NCI-H128 (cell line): ENCODE results near the gene ST8SIA3.
"Not testable (repeated sequence)": the region's sequence is repeated elsewhere in the genome, so short reads cannot be mapped to it uniquely, and the experiment has no call there.

Source experiments
- DNase-seq: peaks from one replicate; lab custom pipeline; 2025; ENCODE audit not compliant: unreplicated experiment; lab: John Stamatoyannopoulos, UW

The ST8SIA3 gene

DNA sequence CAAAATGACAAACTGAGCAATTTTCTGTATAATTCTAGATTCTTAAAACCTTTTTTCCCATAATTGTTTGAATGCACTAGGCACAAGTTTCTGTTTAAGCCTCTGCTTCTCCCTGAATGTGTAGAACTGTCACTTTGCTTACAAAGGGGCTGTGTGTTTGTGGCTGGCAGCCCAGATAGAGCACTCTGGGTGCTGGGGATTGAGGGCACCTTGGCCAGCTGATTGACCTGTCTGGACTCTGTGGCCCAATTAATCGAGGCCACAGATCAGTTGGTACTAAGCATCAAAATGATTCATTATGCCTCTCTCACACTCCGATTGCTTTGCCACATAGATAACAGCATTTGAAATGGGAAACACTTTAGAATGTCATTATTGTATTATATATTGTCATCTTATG, 12.1 kb downstream of the ST8SIA3 start:
- no peak for DNase-seq

DNA sequence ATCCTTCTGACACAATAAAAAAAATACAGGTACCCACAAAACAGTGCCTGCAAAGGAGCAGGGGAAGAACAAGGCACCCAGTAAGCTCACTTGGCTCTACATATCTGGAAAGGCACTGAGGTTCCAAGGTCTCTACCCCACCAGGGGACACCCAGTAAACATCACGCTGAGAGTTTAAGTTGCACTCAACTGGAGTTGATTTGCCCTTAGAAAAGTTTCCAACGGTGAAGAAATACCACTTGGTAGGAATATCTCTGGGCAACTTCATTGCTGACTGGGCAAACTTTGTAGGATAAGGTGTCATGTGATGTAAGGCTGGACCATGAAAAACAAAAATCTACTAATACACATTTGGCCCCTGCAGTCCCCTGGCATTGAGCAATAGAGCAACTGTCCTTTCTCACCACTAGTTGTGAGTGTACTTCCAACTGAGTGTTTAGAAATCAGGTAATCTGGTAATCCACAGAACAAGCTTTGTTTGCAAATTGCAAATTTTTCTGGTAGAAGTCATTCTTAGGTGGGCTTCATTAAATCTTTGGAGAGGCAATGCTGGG, 14.2 kb downstream of the ST8SIA3 start:
- no peak for DNase-seq

DNA sequence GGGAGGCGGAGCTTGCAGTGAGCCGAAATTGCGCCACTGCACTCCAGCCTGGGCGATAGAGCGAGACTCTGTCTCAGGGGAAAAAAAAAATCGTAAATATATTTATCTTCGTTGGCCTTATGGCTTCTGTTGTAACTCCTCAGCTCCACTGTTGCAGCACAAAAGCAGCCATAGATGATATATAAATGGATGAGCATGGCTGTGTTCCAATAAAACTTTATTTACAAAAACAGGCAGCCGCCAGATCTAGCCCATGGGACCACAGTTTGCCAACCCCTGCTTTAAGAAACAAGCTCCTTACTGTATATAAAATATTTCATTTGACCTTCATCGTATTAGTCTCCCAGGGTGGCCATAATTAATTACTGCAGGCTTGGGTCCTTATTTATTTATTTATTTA, 20.1 kb downstream of the ST8SIA3 start:
- no peak for DNase-seq

DNA sequence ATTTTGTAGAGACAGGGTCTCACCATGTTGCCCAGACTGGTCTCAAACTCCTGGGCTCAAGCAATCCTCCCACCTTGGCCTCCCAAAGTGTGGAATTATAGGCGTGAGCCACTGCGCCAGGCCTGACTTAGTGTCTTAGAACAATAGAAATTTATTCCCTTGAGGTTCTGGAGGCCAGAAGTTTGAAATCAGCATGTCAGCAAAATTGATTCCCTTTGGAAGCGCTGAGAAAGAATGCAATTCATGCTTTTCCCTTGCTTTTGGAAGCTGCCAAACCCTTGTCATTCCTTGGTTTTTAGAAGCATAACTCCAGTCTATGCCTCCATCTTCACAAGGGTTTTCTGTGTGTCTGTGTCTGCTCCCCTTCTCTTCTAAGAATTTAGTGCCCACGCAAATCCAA, 20.7 kb downstream of the ST8SIA3 start:
- DNase-seq, result no peak

DNA sequence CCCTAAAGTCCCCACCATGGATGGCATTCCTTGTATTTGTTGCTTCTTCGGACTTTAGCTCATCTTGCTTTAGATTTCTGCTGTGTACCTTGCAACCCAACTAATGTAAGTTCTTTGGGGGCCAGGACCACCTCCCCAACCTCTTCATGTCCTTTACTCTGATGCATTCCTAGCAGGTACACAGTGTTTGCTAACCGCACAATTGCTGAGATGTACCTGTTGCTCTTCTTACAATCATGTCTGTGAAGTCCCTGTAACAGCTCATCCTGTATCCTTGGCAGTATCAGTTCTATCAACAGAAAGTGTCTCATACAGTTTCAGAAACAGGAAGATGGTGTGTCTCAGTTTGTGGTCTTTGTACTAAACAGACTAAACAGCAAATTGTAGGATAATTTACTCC, 24.1 kb downstream of the ST8SIA3 start:
- DNase-seq, result no peak

DNA sequence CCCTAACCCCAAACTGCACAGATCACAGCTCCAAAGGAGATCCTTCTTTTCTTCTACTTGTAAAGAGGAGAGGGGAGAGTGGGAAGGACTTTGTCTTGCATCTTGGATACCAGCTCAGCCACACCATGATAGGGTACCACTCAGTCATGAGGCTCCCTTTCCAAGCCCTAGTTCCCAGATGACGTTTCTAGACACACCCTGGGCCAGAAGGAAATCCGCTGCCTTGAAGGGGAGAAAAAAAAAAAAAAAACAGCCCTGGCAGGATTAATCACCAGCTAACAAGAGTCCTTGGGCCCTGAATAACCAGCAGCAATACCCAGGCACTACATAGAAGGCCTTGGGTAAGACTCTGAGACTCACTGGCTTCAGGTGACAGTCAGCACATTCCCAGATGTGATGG, 36.9 kb downstream of the ST8SIA3 start:
- DNase-seq, result no peak

DNA sequence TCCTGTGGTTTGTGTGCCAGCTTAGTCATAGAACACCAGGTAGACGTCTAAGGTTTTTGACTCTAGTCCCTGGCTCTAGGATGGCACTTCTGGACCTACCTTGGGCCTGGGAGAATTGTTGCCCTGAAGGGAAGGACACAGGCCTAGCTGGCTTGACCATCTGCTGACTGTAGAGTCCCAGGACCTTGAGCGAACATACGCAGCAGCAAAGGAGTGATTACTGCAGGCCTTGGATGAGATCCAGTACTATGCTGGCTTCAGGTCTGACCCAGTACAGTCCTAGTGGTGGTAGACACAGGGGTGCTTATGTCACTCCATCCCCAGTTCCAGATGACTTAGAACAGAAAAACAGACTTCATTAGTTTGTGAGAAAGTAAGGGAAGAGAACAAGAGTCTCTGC, 37.7 kb downstream of the ST8SIA3 start:
- no peak for DNase-seq

DNA sequence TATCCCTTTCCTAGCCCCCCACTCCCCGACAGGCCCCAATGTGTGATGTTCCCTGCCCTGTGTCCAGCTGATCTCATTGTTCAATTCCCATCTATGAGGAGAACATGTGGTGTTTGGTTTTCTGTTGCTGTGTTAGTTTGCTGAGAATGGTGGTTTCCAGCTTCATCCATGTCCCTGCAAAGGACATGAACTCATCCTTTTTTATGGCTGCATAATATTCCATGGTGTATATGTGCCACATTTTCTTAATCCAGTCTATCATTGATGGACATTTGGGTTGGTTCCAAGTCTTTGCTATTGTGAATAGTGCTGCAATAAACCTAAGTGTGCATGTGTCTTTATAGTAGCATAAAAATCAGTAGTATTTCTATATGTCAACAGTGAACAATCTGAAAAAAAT, 42.4 kb downstream of the ST8SIA3 start:
- not testable (repeated sequence) for DNase-seq

DNA sequence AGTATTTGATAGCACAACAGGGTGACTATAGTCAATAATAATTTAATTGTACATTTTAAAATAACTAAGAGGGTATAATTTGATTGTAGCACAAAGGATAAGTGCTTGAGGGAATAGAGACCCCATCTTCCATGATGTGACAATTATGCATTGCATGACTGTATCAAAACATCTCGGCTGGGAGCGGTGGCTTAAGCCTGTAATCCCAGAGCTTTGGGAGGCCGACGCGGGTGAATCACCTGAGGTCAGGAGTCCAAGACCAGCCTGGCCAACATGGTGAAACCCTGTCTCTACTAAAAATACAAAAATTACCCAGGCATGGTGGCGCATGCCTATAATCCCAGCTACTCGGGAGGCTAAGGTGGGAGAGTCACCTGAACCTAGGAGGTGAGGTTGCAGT, 44.5 kb downstream of the ST8SIA3 start:
- not testable (repeated sequence) for DNase-seq

DNA sequence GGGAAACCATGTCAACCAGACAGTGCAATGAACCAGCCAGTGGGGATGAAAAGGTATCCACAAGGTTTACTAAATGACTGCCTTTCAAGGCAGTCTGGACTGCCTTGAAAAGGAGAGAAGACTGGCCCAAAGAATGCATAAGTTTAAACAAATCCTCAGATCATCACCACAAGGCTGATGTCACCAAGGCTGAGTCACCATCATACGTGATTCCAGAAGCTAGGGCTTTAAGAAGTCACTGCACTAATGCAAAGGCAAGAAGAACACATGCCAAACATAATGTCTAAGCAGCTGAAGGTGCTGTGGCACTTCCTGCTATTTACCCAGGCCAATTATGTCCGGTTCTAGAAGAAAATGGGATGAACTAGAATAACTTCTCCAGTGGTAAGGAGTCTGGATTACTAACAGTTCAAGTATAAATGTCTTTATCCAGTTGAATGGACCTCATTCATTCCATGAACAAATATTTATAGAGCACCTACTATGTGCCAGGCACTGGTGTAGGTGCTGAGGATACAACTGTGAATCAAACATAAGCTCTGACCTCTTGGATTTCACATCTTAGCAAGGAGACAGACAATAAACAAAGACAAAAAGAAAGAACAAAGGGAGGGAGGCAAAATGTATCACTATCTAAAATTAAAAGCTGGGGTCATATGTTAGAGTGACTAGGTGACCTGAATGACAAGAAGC, 45.2 kb downstream of the ST8SIA3 start:
- no peak for DNase-seq

DNA sequence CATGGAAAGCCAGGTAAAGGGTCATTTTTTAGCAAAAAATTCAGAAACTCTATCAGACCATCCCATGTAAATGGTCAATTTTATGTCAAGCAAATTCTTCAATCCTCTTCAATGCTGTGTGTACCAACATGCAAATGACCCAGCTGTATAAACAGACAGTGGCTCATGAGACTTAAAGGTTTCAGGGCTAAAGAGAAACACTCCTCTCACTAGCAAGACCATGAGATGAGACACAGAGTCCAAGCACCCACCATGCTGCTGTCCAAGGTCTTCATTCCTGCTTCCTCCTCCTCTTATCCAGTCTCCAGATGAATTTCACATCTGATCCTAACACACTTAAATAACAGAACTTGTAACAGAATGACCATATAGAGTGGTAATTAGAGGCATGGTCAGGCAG, 52.0 kb downstream of the ST8SIA3 start:
- no peak for DNase-seq

DNA sequence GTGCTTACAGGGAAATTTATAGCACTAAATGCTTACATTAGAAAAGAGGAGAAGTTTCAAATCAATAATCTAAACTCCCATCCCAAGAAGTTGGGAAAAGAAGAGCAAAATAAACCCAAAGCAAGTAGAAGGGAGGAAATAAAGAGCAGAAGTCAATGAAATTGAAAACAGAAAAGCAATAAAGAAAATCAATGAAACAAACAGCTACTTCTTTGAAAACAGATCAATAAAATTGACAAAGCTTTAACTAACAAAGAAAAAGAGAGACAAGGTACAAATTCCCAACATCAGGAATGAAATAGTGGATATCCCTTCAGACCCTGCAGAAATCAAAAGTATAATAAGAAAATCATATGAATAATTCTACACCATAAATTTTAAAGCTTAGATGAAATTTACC, 57.3 kb downstream of the ST8SIA3 start:
- DNase-seq, result no peak

DNA sequence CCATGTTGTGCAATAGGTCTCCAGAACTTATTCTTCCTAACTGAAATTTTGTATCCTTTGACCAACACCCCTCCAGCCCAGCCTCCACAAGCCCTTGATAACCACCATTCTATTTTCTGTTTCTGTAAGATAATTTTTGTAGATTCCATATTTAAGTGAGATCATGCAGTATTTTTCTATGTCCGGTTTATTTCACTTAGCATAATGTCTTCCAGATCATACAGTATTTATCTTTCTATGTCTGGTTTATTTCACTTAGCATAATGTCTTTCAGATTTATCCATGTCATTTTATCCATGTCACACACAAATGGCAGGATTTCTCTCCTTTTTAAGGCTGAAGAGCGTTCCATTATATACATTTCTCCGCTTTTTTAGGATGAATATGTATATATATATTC, 58.4 kb downstream of the ST8SIA3 start:
- no peak for DNase-seq

DNA sequence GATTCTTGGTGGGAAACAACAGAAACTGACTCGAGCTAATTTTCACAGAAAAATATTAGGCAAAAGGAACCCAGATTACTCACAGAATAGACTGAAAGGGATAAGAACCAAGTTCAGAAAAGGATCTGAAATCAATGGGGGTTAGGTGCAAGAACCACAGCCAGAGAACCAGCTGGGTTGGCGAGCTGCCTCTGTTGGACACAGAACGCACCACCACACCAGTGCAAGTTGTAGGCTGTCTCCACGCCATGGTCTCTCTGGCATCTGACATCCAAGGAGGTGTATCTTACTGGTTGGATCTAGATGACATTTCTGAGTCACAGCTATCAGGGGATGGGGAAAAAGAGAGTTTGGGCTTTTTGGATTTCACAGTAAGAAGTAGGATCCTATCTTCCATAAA, 64.2 kb downstream of the ST8SIA3 start:
- DNase-seq, result no peak
